Measurements from ENCODE around the gene FAM13A.

- no peak for TF ChIP-seq JUN (IDR thresholded peaks at IDR 0.05; ENCODE audit: borderline replicate concordance, insufficient read depth, insufficient read length, low read depth)
- no peak for TF ChIP-seq EZH2 (IDR thresholded peaks at IDR 0.05; ENCODE audit: borderline replicate concordance, low read depth, low read length, severe bottlenecking)
- TF ChIP-seq CTCF (IDR thresholded peaks at IDR 0.05; ENCODE audit: extremely low read depth in 1 of 2, insufficient read depth in 1 of 2, low read depth in 1 of 2, low read length in 2 of 2): no peak
- TF ChIP-seq MAX (IDR thresholded peaks at IDR 0.05; ENCODE audit: insufficient read depth, insufficient read length): no peak
- TF ChIP-seq POLR2A (IDR thresholded peaks at IDR 0.05; ENCODE audit: low read depth, low read length): no peak
- TF ChIP-seq MYC (IDR thresholded peaks at IDR 0.05; ENCODE audit: low read depth, low read length): no peak
- TF ChIP-seq POLR2AphosphoS5 (IDR thresholded peaks at IDR 0.05; ENCODE audit: insufficient read depth, low read depth, low read length): no peak
- no peak for TF ChIP-seq GATA2 (IDR thresholded peaks at IDR 0.05; ENCODE audit: insufficient read depth, insufficient read length, low read depth, low read length)
Measured at GRCh38 chr4:88799900-88800299, 257.1 kb downstream of the FAM13A start.
